Prostate gland (tissue), 2 donors: ENCODE results near the gene SLX1A. TPM values are rescaled to one million over a fixed set of nuclear protein-coding genes. Genes with fewer than 3 reads are reported as not detected.
"Not testable (repeated sequence)": the region's sequence is repeated elsewhere in the genome, so short reads cannot be mapped to it uniquely, and the experiment has no call there.

Source experiments
- DNase-seq: peaks from one replicate; pipeline ENCODE4 v3.0.0-alpha.2; 2019; ENCODE audit warnings: low spot score
- H3K27ac ChIP-seq, 2 donors: fragments of 200-600 bp; sonication (generic); 2 replicates each; pipeline ENCODE4 v1.5.1; 2017 to 2019
- H3K27me3 ChIP-seq: fragments of 200-600 bp; sonication (generic); replicated peaks from 2 replicates; pipeline ENCODE4 v1.5.1; 2019; ENCODE audit not compliant: insufficient read depth
- H3K36me3 ChIP-seq, 2 donors: fragments of 200-600 bp; sonication (generic); 1 replicate in 1 of 2; 2 replicates in 1 of 2; pipeline versions ENCODE4 v1.5.1 to v1.8.1; 2017 to 2019
- H3K4me1 ChIP-seq: fragments of 200-600 bp; sonication (generic); replicated peaks from 2 replicates; pipeline ENCODE4 v1.5.1; 2019
- H3K4me3 ChIP-seq, 2 donors: fragments of 200-600 bp; sonication (generic); 2 replicates each; pipeline ENCODE4 v1.5.1; 2017 to 2019
- H3K9me3 ChIP-seq: fragments of 200-600 bp; sonication (generic); 2 replicates; pipeline ENCODE4 v1.5.1; 2017
- POLR2A ChIP-seq: fragments of 450-650 bp; IDR thresholded peaks from one replicate; pipeline ENCODE4 v1.6.1; 2016; ENCODE audit warnings: antibody characterized with exemption, mild to moderate bottlenecking
- POLR2AphosphoS5 ChIP-seq: sonication (generic); formaldehyde crosslinking; IDR thresholded peaks from one replicate; pipeline ENCODE4 v1.6.1; 2017; ENCODE audit warnings: antibody characterized with exemption
- WGBS: methylation state at CpG from one replicate; pipeline ENCODE4 v1.1.5; 2018; 5-methylcytosine and 5-hydroxymethylcytosine counted together
- intact Hi-C: fragments of 100-400 bp; cut with DNase I; formaldehyde crosslinking; loops from one replicate; pipeline ENCODE4 v1.14.2; 2022
- total RNA-seq, 2 donors: library from RNA; depleted of rRNA; stranded (reverse); fragments of >200 nt; gene quantifications; one replicate each; pipeline ENCODE4 v1.1.0, GENCODE V29; 2016
- TF ChIP-seq, protein P1 (sequence below), 4 experiments: fragments of 200-600 bp in 2 of 4; fragments of 450-650 bp in 2 of 4; sonication (generic) in 2 of 4; IDR thresholded peaks; 1 replicate in 3 of 4; 2 replicates in 1 of 4; pipeline ENCODE4 v1.5.1; 2016 to 2019; ENCODE audit warnings: antibody characterized with exemption in 4 of 4, mild to moderate bottlenecking in 2 of 4, moderate library complexity in 2 of 4

Gene SLX1A
- 10 to 100 TPM; 36.8 to 41.3 TPM for total RNA-seq

DNA sequence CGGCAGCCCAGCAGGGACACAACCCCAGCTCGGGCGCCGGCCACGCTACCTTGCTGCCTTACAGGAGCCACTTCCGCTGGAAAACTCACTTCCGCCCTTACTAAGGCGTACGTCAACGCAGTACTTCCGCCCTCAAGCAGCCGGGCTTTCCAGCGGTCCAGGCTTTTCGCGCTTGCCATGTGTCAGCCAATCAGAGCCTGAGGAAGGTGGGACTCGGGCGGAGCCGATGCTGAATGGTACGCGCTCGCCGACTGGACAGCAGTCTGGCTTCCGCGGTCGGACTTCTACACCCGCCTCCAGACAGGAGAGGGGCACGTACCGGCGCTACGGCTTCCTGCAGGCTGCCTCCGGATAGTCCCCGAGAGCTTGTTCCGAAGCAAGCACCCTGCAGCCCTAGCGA, at the start of gene SLX1A, which contains the start of gene BOLA2B:
Gene SLX1A, plus strand, starts transcription at position 261 of the 400 bp plus-strand sequence. CDS start 210 bp downstream, outside the sequence.
Gene BOLA2B, minus strand, starts transcription at position 52 of the 400 bp plus-strand sequence. CDS start 71 bp downstream, outside the sequence.
- H3K27me3 ChIP-seq, H3K9me3 ChIP-seq, DNase-seq, intact Hi-C loops, H3K27ac ChIP-seq, H3K36me3 ChIP-seq, H3K4me1 ChIP-seq: not testable (repeated sequence)
- WGBS: no CpG with 5 or more reads among the region's 34 CpGs
- peak within 1 kb of the TSS; percentile 24 to 29 for H3K4me3 ChIP-seq

DNA sequence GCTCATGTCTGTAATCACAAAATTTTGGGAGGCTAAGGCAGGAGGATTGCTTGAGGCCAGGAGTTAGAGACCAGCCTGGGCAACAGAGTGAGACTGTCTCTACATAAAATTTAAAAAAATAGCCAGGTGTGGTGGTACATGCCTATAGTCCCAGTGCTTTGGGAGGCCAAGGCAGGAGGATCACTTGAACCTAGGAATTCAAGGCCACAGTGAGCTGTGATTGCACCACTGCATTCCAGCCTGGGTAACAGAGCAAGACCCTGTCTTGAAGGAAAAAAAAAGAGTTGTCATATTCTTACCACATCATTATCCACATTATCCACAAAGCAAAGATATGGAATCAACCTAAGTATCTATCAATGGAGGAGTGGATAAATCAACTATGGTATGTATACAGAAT, 49.7 kb upstream of the SLX1A start:
- Histone ChIP-seq H3K27me3 (no peaks in the 10 kb centered on the region), H3K36me3 (no peaks in the 10 kb centered on the region), H3K4me1 (no peaks in the 10 kb centered on the region), H3K4me3 (no peak overlapping the region), H3K27ac (no peak overlapping the region), H3K9me3 (no peaks in the 10 kb centered on the region)
- no peak for DNase-seq
- intact Hi-C loops: no loop called here
- TF ChIP-seq POLR2AphosphoS5: no peak
- no peak for TF ChIP-seq POLR2A
- TF ChIP-seq, protein P1, sequence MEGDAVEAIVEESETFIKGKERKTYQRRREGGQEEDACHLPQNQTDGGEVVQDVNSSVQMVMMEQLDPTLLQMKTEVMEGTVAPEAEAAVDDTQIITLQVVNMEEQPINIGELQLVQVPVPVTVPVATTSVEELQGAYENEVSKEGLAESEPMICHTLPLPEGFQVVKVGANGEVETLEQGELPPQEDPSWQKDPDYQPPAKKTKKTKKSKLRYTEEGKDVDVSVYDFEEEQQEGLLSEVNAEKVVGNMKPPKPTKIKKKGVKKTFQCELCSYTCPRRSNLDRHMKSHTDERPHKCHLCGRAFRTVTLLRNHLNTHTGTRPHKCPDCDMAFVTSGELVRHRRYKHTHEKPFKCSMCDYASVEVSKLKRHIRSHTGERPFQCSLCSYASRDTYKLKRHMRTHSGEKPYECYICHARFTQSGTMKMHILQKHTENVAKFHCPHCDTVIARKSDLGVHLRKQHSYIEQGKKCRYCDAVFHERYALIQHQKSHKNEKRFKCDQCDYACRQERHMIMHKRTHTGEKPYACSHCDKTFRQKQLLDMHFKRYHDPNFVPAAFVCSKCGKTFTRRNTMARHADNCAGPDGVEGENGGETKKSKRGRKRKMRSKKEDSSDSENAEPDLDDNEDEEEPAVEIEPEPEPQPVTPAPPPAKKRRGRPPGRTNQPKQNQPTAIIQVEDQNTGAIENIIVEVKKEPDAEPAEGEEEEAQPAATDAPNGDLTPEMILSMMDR (IDR thresholded peaks at IDR 0.05): no peak

DNA sequence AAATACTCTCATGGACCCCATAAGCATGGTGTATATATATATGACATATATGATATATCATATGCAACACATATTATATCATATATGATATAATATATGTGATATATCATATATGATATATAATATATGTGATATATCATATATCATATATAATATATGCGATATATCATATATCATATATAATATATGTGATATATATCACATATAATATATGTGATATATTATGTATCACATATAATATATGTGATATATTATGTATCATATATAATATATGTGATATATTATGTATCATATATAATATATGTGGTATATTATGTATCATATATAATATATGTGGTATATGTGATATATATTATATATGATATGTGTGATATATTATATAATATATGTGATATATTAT, 48.8 kb upstream of the SLX1A start:
- Histone ChIP-seq H3K27me3 (no peaks in the 10 kb centered on the region), H3K4me3 (no peak overlapping the region), H3K27ac (no peak overlapping the region), H3K9me3 (no peaks in the 10 kb centered on the region), H3K36me3 (no peaks in the 10 kb centered on the region), H3K4me1 (no peaks in the 10 kb centered on the region)
- WGBS: 89% methylated on average over 1 of the region's 1 CpG
- TF ChIP-seq, protein P1 (IDR thresholded peaks at IDR 0.05): no peak
- TF ChIP-seq POLR2AphosphoS5 (no peak), POLR2A (no peak)
- intact Hi-C loops: no loop called here
- DNase-seq: no peak

DNA sequence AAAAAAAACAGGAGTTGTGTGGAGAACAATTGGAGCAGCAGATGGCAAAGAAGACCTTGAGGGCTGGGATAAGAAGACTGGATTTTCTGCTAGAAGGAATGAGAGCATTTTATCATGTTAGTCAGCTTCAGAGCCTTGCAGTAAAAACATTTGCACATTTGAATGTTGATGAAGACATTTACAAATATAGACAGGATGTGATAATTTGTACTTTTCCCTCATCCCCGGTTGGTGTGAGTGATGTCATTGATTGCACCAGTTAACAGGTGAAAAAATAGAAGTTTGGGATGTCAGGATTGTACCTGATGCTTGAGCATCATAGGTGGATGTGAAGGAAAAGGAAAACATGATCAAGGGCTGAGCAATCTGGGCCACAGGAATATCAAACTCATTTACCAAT, 48.0 kb upstream of the SLX1A start:
- WGBS: 63% methylated on average over 1 of the region's 1 CpG
- Histone ChIP-seq H3K4me3 (no peak overlapping the region), H3K9me3 (no peaks in the 10 kb centered on the region), H3K27ac (no peak overlapping the region), H3K4me1 (no peaks in the 10 kb centered on the region), H3K27me3 (no peaks in the 10 kb centered on the region), H3K36me3 (no peaks in the 10 kb centered on the region)
- intact Hi-C loops: no loop called here
- DNase-seq: no peak
- no peak for TF ChIP-seq POLR2A
- TF ChIP-seq, protein P1 (IDR thresholded peaks at IDR 0.05): no peak
- no peak for TF ChIP-seq POLR2AphosphoS5

DNA sequence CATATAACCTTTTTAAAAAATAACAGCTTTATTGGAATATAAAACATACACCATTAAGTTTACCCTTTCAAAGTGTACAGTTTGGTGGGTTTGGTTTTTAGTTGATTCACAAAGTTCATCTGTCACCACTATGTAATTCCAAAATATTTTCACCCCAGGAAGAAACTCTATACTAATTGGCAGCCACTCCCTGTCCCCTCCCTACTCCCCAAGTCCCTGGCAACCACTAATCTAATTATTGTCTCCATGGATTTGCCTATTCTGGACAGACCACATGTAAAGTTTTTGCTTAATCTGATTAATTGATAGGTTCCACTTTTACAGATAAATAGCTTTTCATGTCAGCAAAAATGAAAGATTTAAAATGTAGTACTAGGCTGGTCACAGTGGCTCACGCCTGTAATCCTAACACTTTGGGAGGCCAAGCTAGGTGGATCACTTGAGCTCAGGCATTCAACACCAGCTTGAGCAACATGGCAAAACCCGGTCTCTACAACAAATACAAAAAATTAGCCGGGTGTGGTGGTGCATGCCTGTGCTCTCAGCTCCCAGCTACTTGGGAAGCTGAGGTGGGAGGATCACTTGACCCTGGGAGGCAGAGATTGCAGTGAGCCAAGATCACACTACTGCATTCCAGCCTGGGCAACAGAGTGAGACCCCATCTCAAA, 45.7 kb upstream of the SLX1A start:
- 92% methylated on average over 3 of the region's 3 CpGs for whole genome bisulfite sequencing
- Histone ChIP-seq H3K4me3 (no peak overlapping the region), H3K36me3 (no peaks in the 10 kb centered on the region), H3K27me3 (no peaks in the 10 kb centered on the region), H3K9me3 (no peaks in the 10 kb centered on the region), H3K4me1 (no peaks in the 10 kb centered on the region), H3K27ac (no peak overlapping the region)
- TF ChIP-seq, protein P1 (IDR thresholded peaks at IDR 0.05): no peak
- TF ChIP-seq POLR2AphosphoS5: no peak
- intact Hi-C loops: no loop called here
- no peak for DNase-seq
